Measurements from ENCODE around the gene ZNF554. TPM values are rescaled to one million over a fixed set of nuclear protein-coding genes. Genes with fewer than 3 reads are reported as not detected.

The ZNF554 gene
- polyA plus RNA-seq, 1 of the 3 experiments (the other 2 are of a cell fraction) = 1.7 TPM

- H3K4me3 ChIP-seq (ENCODE audit: low read depth in 2 of 2, low read length in 1 of 2) = peak overlapping the region in 1 of 2 experiments; percentile 6; a peak in 1 of 4 replicates
- H3K9ac ChIP-seq = no peak overlapping the region
- peaks cover 34 to 56% of the 10 kb centered on the region in 2 experiments for H3K36me3 ChIP-seq (replicated peaks in 1 of 2; ENCODE audit: control insufficient read depth in 1 of 2, insufficient read depth in 2 of 2, low read length in 1 of 2)
- no peak overlapping the region for H3K4me2 ChIP-seq
- H3K79me2 ChIP-seq (ENCODE audit: insufficient read depth) = peaks cover 11% of the 10 kb centered on the region; the same call in 1 of the 2 replicates
- POLR2A ChIA-PET = no interaction called here
- no peaks in the 10 kb centered on the region for H3K9me2 ChIP-seq
- WGBS (ENCODE audit: low lambda C conversion rate) = 96% methylated on average over 11 of the region's 11 CpGs
- no peaks in the 10 kb centered on the region for H3K4me1 ChIP-seq (ENCODE audit: control insufficient read depth in 1 of 2, insufficient read depth in 2 of 2, low read depth in 1 of 2, low read length in 1 of 2)
- CTCF ChIA-PET = no interaction called here
- H3K27me3 ChIP-seq (ENCODE audit: insufficient read depth) = no peaks in the 10 kb centered on the region
- H2AFZ ChIP-seq (ENCODE audit: low read depth) = no peak overlapping the region
- DNase-seq = no peak
- H3K27ac ChIP-seq (ENCODE audit: low read depth in 2 of 2, low read length in 1 of 2) = no peak overlapping the region
- peaks cover 31% of the 10 kb centered on the region for H3K9me3 ChIP-seq
- no peaks in the 10 kb centered on the region for H3F3A ChIP-seq (replicated peaks; ENCODE audit: insufficient read depth)
- H4K20me1 ChIP-seq (ENCODE audit: insufficient read depth) = no peaks in the 10 kb centered on the region
- TF ChIP-seq SMC3 (IDR thresholded peaks at IDR 0.05; ENCODE audit: low read depth, low read length) (no peak), MXI1 (IDR thresholded peaks at IDR 0.05; ENCODE audit: low read depth, low read length) (no peak), MEF2A (IDR thresholded peaks at IDR 0.05; ENCODE audit: borderline replicate concordance, low read depth) (no peak), JUND (IDR thresholded peaks at IDR 0.05) (no peak), SIN3A (IDR thresholded peaks at IDR 0.05; ENCODE audit: borderline replicate concordance, low read depth, low read length) (no peak), FOXJ3 (CRISPR knock-in tag; IDR thresholded peaks at IDR 0.05) (no peak), FOXM1 (IDR thresholded peaks at IDR 0.05; ENCODE audit: low read depth) (no peak), MAX (IDR thresholded peaks at IDR 0.05; ENCODE audit: low read depth) (no peak), GABPA (IDR thresholded peaks at IDR 0.05; ENCODE audit: low read depth) (no peak)
These were observed 33.4 kb downstream of the ZNF554 start for GRCh38 chr19:2853015-2853606.

GRCh38 chr19:2854849-2855248 lies 35.2 kb downstream of the ZNF554 start:
- 84% methylated on average over 3 of the region's 3 CpGs for WGBS (ENCODE audit: low lambda C conversion rate)

More at GRCh38 chr19:2854849-2855248, 35.2 kb downstream of the ZNF554 start:
- Histone ChIP-seq H3K4me1 (ENCODE audit: control insufficient read depth in 1 of 2, insufficient read depth in 2 of 2, low read depth in 1 of 2, low read length in 1 of 2) (no peaks in the 10 kb centered on the region), H3K4me3 (ENCODE audit: low read depth in 2 of 2, low read length in 1 of 2) (no peak overlapping the region; a peak in 1 of 4 replicates), H3K79me2 (ENCODE audit: insufficient read depth) (no peaks in the 10 kb centered on the region), H3K9me2 (no peaks in the 10 kb centered on the region), H3F3A (replicated peaks; ENCODE audit: insufficient read depth) (no peaks in the 10 kb centered on the region), H3K4me2 (no peak overlapping the region), H4K20me1 (ENCODE audit: insufficient read depth) (no peaks in the 10 kb centered on the region), H3K9ac (no peak overlapping the region), H3K27me3 (ENCODE audit: insufficient read depth) (no peaks in the 10 kb centered on the region), H2AFZ (ENCODE audit: low read depth) (no peak overlapping the region), H3K36me3 (replicated peaks in 1 of 2; ENCODE audit: control insufficient read depth in 1 of 2, insufficient read depth in 2 of 2, low read length in 1 of 2) (peaks cover 34 to 59% of the 10 kb centered on the region in 2 experiments), H3K9me3 (peaks cover 26% of the 10 kb centered on the region), H3K27ac (ENCODE audit: low read depth in 2 of 2, low read length in 1 of 2) (no peak overlapping the region)
- TF ChIP-seq RXRA (IDR thresholded peaks at IDR 0.05; ENCODE audit: borderline replicate concordance, low read depth) (no peak), JUND (IDR thresholded peaks at IDR 0.05) (no peak), RFX5 (IDR thresholded peaks at IDR 0.05; ENCODE audit: low read length) (no peak), FOXM1 (IDR thresholded peaks at IDR 0.05; ENCODE audit: low read depth) (no peak), ZBTB33 (IDR thresholded peaks at IDR 0.05; ENCODE audit: borderline replicate concordance, low read depth) (no peak), REST (IDR thresholded peaks at IDR 0.05; ENCODE audit: low read depth, low read length) (no peak), USF1 (IDR thresholded peaks at IDR 0.05; ENCODE audit: borderline replicate concordance, low read depth) (no peak), USF2 (IDR thresholded peaks at IDR 0.05; ENCODE audit: borderline replicate concordance, low read depth, low read length) (no peak), IRF3 (IDR thresholded peaks at IDR 0.05; ENCODE audit: low read depth, low read length) (no peak)
- POLR2A ChIA-PET = interaction anchor here (0.6 kb wide), 1 partner anchor 14 kb away, joined by 3 read pairs; no protein-coding TSS in a partner anchor
- CTCF ChIA-PET = interaction anchor here (1.0 kb wide), 1 partner anchor 33 kb away, joined by 3 read pairs; no protein-coding TSS in a partner anchor
- DNase-seq = no peak
